GM19238 (cell line): ENCODE results near the gene ARHGEF37.

Source experiments
- DNase-seq: peaks from one replicate; pipeline ENCODE4 v3.0.0; 2011; ENCODE audit warnings: low spot score; ENCODE audit not compliant: insufficient read length

Gene ARHGEF37

DNA sequence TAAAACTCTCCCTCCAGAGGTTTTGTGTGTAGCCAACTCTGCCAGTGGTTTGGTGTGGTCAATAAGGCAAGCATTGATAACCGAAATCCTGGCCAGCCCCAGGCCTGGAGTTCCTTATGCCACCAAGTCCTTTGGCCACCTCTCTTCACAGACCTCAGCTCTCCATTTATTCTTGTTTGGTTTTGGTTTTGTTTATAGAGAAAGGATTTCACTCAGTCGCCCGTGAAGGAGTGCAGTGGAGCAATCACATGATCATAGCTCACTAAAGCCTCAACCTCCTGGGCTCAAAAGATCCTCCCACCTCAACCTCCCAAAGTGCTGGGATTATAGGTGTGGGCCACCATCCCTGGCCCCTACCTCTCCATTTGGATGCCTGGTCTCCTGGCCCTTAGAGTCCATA is 93.4 kb downstream of the ARHGEF37 start:
- DNase-seq: no peak

DNA sequence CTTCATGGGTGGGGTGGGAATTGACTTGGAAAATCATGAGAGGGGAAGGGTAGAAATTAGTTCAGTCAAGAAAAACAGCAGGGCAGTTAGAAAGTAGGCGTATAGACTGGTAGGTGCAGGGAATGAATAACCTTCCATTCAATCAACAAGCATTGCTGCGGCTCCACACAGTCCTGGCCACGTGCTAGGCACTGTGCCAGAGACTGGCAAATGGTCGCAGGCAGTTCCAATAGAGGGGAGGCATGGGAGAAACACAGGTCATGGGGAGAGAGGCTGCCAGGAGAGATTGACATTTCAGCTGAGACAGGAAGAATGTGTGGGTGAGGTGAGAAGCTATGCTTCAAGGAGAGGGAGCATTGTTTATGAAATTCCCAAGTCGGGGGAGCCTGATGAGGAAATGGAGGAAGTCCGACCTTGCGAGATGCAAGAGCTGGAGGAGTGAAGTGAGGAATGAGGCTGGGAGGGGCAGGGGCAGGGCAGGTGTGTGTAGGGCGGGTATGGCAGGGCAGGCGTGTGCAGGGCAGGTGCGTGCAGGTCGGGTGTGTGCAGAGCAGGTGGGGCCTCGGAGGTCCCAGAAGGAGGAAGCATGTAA is 94.4 kb downstream of the ARHGEF37 start:
- no peak for DNase-seq

DNA sequence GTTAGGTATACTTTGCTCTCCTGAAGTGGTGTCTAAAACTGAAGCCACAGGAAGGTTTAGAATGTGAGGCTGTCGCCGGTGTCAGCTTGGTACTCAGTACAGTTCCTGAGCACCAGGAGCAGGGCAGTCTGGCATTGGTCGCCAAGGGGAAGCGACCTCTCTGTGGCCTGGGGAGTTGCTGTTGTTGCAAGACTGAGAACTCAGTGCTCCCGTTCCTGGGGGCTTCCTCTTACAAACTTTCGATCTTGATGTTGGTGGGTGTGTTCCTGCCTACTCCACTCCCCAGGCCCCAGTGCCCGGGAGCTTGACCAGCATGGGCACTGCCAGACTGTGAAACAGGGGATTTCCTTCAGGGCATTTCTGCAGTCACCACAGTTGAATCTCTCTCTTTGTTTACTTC is 96.4 kb downstream of the ARHGEF37 start:
- no peak for DNase-seq

DNA sequence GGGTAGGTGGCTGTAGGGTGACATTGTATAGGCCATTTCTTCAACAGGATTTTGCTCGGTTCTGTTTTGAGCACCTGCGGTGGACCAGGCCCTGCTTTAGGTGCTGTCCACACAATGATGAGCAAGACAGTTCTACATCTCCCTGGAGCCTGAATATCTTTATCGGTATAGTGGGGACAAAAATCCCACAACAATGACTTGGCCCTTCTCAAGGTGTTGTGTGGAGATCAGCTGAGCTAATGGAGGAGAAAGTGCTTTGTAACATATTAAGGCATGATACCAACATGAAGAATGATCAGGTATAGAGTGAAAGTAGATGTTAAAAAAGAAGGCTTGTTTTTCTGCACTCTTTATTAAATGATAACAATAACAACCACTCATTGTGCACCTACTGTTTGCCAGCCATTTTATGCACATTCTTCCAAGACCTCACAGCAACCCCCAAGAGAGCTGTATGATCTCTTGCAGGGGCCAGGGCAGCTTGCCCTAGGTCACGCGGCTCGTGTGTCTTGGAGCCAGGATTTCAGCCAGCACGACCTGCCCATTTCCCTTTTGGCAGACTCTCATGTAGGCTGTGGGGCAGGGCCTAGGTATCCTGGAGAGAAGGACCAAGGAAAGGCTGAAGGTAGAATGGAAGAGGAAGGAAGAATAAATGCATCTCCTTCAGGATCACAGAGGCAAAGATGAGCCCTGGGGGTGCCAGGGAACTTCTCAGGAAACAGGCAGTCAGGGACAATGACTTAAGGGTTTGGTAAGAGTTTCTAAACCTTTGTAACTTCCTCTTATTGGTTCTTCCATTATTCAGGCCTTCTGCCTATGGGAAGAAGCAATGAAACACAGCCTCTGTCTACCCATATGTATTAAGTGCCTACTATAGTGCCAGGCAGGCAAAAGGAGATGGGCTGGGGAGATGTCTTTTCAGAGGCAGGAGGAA is 98.8 kb downstream of the ARHGEF37 start:
- DNase-seq: no peak

DNA sequence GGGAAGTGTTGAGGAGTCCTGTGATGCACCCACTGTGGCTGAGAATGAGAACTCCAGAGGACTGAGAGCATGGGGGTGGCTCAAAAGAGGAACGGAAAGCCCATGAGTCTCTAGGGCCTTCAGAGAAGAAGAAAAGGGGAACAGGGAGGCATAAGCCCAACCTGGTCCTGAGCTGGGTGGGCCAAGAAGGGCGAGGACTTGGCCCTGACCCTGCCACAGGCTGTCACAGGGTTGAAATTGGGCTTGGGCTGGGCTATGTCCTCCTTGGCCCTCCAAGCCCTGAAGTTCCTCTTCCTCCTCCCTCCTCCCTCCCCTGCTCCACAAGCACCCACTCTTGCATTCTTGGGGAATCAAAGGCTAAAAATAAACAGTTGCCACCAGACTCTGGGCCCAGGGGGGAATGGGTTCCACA is 99.5 kb downstream of the ARHGEF37 start:
- DNase-seq: peak; percentile 73

DNA sequence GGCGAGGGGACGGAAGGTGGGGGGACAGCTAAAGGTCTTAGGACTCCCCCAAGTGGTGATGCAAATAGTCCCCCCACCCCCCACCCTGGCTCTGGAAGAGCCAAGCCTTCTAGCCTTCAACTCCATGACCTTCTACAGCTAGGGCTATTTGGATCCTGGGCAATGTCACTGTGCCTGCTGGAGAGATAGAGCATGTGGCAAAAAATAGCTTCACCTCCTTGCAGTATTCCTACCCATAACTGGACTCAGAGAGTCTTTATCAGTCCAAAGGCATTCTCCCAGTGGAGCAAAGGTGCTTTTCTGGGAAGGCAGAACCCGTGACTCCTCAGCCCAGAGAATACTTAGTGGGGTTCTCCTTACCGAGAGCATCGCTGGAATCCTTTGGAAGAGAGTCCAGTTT is 100.0 kb downstream of the ARHGEF37 start:
- no peak for DNase-seq

DNA sequence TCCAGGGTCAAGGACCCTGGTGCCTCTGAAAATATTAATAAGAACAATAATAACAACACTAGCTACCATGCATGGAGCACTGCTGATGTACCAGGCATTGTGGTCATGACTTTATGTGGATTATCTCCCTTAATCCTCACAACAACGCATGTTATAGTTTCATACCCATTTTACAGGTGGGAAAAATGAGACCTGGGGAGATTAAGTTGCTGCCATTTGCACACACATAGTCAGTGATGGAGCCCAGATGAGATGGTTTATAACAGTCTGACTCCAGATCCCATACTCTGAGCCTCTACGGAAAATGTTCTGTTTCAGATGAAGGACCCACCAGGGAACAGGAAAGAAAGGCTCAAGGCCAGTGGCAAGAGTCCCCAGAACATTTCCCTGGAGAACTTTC is 100.6 kb downstream of the ARHGEF37 start:
- no peak for DNase-seq

DNA sequence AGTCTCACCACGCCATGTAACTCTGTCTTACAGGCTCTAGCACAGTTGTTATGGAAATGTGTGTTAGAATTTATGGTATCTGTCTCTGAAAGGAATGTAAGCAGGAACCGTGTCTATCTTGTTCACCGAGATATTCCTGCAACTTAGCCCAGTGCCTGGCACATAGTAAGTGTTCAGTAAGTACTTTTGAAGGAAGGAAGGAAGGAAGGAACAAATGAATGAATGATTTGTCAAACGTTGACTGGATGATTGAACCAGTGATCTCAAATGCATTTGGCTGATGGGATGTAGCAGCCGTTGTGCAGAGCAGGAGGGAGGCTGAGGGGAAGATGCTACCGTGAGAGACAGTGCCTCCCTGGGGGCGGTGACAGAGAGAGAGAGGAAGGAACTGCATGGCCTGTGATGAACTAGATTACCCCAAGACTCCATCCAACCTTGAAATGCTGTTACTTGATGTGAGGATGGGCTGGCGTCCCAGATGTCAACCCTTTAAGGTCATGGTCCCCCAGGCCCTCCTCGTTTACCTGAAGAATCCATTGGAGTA is 101.3 kb downstream of the ARHGEF37 start:
- no peak for DNase-seq

DNA sequence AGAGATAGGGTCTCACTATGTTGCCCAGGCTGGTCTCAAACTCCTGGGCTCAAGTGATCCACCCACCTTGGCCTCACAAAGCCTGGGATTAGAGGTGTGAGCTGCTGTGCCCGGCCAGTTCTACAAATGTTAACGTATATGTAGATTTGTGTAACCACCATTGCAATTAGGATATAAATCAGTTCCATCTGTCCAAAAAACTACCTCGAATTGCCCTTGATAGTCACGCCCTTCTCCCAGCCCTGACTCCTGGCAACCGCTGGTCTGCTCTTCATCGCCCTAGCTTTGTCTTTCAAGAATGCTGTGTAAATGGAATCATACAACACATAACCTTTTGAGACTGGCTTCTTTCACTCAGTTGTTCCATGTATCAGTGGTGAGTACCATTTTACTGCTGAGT is 102.7 kb downstream of the ARHGEF37 start:
- no peak for DNase-seq

DNA sequence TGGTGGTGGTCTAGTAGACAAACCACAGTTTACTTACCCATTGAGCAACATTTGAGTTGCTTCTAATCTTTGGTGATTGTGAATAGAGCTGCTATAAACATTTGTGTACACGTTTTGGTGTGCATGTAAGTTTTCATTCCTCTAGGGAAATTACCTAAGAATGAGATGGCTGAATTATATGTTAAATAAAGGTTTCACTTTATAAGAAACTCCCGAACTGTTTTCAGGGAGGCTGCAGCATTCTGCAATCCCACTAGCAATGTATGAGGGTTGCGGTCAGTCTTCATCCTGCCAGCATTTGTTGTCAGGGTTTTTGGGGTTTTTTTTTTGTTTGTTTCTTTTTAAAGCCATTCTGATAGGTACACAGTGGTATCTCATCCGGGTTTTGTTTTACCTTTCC is 103.1 kb downstream of the ARHGEF37 start:
- DNase-seq: no peak
